AG09319 (cell line): ENCODE measurements around the gene APC.

Experiments used
- DNase-seq: peaks from one replicate; pipeline ENCODE4 v3.0.0-alpha.2; 2010; ENCODE audit warnings: low read depth; ENCODE audit errors: extremely low read depth
- CTCF ChIP-seq: IDR thresholded peaks from 2 replicates; pipeline ENCODE4 v1.5.1; 2011; ENCODE audit warnings: low read depth, mild to moderate bottlenecking, inconsistent platforms, low read length, moderate library complexity

The APC gene

GRCh38 chr5:112892776-112893175 is 155.1 kb downstream of the APC start:
- no peak for TF ChIP-seq CTCF
- no peak for DNase-seq

- no peak for TF ChIP-seq CTCF
Measured at GRCh38 chr5:112895682-112896081, 158.0 kb downstream of the APC start.

More at GRCh38 chr5:112895682-112896081, 158.0 kb downstream of the APC start:
- no peak for DNase-seq
